DMS79 treated with DMSO at 0.1 percent for 48 hours (cell line): Measurements from ENCODE around the gene LIAS.
"Not testable (repeated sequence)": the region's sequence is repeated elsewhere in the genome, so short reads cannot be mapped to it uniquely, and the experiment has no call there.

Source experiments
- DNase-seq: peaks from one replicate; lab custom pipeline; 2025; lab: John Stamatoyannopoulos, UW

Gene LIAS

DNA sequence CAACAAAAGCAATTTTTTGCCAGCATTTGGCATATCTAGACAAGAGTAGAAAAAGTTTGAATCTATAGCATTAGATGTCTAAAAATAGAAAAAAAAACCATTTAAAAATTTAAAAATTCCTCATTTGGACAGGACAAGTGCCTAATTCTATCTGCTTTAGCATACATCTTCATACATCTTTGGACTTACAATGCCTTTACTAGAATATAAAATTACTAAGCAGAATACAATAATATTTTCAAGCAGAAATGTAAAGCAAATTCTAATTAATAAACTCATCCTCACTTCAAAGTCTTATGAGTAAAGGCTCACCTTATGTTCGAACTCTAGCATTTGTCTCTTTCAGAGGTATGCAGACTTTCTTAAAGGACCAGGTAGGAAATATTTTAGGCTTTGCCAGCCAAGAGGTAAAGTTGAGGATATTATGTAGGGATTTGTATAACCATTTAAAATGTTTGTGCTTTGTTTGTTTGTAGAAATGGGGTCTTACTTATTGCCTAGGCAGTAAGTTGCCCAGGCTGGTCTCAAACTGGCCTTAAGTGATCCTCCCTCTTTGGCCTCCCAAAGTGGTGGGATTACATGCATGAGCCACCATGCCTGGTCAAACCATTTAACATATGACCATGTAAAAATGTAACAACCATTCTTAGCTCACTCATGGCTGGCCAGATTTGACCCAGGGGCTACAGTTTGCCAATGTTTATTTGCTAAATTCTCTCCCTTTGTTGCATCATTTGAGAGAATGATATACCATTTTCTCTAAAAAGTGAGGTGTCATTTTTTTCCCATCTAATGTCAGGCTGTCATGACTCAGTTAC, 39.3 kb downstream of the LIAS start:
- no peak for DNase-seq

DNA sequence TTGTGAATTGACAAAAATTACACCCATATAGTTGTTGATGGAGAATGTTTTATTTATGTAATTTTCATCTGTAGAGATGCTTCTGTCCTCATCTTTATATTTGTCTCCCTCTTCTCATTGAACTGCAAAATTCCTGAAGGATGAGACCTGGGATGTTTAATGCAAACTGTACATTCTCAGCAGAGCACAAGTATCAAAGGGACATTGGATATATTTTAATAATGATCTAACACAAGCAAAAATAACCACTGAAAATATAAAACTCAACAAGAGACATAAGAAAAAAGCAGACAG, 39.8 kb downstream of the LIAS start:
- no peak for DNase-seq

DNA sequence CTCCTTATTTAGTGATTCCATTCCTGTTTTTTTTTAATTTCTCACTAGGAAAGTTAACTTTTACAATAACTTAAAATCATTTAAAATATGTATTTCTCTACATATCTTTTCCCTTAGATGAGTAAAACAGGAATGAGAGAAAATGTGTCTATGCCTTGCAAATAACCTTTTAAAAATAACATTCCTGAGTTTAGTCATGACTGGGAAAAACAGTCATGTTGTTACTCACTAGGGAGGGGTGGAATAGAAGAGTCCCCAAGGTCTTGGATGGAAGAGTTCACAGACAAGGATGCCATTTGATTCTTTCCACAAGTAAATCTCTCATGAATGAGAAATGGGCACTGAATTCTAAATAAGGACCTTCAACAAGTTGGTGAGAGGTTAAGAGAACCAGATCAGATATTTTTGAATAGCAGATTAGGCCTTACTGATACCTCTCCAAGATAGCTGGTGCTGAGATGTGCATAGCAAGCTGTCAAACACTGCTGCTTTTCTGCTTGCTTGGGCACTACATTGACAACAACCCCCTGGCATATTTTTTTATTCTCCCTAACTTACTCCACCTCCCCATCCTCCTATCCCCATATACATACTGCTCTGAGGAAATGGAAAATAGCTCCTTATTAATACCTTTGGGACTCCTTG, 43.3 kb downstream of the LIAS start:
- no peak for DNase-seq

DNA sequence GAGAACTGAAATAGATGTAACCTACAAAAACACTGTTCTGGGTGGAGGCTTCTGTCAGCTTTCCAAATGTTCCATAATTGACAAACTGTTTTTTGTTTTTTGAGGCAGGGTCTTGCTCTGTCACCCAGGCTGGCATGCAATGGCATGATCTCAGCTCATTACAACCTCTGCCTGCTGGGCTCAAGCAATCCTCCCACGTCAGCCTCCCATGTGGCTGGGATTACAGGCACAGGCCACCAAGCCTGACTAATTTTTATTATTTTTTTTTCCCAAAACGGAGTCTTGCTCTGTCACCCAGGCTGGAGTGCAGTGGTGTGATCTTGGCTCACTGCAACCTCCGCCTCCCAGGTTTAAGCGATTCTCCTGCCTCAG, 43.8 kb downstream of the LIAS start:
- DNase-seq: not testable (repeated sequence)

DNA sequence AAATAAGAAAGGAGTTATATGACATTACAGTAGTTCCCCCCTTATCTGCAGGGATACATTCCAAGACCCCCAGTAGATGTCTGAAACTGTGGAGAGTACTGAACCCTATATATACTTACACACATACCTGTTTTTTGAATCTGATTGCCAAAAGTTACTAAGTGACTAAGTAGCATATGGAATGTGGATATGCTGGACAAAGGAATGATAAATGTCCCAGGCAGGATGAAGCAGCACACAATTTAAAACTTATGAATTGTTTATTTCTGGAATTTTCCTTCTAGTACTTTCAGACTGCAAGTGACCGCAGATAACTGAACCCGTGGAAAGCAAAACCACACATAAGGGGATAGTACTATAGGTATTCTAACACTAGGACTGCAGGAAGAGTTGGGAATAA, 45.7 kb downstream of the LIAS start:
- no peak for DNase-seq

DNA sequence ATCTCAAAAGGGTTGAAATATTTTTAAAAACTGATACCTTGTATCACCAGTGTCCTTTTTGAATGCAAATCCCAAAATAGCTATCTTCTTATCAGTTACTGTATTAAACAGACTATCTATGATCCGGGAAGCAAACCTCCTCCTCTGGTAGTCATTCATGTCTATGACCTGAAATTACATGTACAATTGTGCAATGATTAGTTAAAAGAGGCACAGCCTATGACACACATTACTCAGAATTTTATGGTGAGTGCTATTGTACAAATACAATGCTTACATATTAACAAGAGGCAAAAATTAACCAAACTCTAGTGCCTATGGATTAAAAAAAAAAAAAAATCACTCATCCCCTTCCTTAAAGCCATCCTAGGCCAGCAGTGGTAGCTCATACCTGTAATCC, 46.7 kb downstream of the LIAS start:
- DNase-seq: no peak

DNA sequence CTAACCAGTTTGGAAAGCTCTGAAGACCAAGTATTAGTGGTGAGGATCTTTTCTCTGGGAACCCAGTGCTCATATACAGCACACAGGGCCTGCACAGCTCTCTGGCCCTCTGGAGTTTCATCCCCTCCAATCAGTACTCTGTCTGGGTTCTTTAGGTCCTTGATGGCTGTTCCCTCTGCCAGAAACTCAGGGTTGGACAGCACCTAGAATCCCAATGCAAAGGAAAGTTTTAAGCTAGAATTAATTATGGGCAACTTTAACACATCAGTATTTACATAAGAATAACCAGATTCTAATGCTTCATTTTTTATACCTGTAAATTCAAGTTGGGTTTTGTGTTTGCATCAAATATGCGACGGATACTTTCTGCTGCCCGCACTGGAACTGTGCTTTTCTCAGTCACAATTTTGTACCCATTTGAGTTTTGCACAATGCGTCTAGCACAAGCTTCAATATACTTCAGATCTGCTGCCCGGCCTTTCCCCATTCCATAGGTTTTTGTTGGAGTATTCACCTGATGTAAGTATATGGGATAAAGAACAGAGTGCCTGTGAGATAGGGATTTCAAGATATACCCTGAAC, 51.6 kb downstream of the LIAS start:
- no peak for DNase-seq

DNA sequence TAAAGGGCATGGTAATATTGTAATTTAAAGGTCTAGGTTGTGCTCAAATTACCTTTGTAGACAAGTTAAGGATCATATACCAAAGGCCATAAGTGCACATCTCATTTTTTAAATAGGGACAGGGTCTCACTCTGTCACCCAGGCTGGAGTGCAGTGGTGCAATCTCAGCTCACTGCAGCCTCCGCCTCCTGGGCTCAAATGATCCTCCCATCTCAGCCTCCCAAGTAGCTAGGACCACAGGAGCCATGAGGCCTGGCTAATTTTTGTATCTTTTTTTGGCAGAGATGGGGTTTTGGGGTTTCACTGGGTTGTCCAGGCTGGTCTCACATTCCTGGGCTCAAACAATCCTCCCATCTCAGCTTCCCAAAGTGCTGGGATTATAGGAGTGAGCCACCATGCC, 55.4 kb downstream of the LIAS start:
- not testable (repeated sequence) for DNase-seq

DNA sequence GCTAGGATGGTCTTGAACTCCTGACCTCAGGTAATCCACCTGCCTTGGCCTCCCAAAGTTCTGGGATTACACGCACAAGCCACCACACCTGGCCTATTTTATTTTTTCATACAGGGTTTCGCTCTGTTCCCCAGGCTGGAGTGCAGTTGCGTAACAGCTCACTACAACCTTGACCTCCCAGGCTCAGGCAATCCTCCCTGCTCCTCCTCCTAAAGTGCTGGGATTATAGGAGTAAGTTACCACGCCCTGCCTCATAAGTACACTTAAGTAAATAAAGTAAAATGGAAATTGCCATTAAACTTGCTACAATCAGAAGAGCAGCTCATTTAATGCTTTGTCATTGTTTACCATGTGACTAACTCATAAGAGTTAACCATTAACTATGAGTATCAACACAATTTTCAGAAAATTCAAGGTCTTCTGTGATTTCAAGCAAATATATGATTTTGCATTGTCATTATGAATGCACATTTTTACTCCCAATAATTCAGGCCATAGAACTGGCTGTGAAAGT, 56.1 kb downstream of the LIAS start:
- DNase-seq: no peak

DNA sequence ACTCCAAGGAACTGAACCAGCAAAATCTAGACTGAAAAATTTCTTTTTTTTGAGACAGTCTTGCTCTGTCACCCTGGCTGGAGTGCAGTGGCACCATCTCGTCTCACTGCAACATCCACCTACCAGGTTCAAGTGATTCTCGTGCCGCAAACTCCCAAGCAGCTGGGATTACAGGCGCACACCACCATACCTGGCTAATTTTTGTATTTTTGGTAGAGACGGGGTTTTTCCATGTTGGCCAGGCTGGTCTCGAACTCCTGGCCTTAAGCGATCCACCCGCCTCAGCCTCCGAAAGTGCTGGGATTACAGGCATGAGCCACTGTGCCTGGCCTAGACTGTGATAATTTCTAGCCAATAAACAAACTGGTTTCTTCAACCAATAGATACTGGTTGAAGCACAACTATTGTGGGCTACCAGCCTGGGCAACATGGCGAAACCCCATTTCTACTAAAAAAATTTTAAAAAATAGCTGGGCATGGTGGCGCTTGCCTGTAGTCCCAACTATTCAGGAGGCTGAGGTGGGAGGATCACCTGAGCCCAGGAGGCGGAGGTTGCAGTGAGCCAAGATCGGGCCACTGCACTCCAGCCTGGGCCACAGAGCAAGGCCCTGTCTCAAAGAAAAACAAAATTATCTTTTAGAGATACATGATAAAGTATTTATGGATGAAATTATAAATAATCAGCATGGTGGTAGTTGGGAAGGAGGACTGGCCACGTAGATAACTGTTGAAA, 57.0 kb downstream of the LIAS start:
- DNase-seq: not testable (repeated sequence)

DNA sequence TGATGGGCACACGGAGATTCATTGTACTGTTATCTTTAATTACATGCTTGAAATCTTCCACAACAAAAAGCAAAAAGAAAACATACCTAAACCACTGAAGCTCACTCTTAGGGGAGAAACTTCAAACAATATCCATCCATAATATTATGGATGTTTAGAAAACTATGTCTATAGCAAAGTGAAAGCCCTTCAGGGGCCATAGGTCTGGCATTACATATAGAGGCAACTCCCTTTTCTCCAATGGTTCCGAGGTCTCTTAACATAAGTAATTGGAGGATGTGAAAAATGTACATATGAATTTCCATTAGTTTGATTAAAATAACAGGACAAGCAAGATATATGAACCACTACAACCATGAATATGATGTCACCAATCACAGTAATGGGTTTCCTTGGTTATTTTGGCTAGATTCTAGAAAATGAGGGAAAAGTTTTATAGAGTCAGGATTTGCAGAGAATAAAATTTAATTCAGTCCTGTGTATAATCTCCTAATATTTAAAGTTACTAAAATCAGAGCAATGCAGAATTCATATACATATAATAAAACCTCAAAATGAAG, 57.6 kb downstream of the LIAS start:
- no peak for DNase-seq

DNA sequence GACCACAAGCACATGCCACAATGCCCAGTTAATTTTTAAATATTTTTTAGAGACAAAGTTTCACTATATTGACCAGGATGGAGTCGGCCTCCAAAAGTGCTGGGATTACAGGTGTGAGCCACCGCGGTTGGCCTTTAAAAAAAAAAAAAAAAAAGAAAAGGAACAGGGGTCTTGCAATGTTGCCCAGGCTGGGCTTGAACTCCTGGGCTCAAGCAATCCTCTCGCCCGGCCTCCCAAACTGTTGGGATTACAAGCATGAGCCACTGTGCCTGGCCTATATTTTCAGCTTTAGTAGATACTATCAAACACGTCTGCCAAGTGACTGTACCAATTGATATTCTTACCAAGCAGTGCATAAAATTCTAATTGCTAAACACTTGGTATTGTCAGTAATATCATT, 59.6 kb downstream of the LIAS start:
- no peak for DNase-seq

DNA sequence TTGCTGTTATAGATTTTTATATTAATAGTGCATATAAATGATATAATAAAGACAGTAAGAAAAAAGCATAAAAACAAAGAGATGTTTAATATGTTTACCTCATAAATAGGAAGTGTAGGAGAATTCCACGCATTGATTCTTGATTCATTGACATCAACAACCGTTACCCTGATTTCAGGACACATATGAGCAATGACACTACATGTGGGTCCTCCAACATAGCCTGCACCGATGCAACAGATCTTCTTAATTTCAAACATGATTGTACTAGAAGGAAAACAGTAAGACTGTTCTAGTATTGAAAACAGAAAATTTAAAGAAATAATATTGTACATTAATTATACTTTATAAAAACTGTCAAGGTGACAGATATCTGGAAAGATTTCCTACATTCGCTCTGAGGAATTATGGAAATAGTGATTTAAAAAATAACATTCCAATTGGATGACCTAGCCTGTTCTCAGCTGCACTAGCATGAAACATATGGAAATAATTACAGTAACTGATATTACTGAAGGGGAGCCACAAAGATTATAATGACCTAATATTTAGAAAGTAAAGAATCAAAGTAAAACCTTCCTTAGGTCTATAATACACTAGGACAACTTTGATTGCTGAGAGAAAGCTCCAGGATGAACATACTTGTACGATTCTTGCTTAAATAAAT, 62.5 kb downstream of the LIAS start:
- DNase-seq: no peak

DNA sequence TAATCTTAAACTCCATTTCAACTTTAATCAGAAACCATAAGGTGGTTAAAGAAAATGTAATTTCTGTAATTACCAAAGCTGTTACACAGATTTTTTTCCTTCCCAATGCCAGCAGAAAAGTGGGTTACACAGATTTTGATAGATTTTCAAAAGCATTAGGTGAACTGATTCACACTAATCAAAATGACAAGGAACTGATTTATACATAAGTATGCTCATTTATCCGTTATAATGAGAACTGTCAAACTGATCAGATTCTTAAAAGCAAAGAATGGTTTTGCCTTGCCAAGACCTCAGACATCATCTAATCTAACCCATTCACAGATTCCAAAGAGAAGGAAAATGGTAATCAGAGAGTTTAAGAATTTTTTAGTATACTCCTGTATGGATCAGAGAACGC, 63.2 kb downstream of the LIAS start:
- no peak for DNase-seq

DNA sequence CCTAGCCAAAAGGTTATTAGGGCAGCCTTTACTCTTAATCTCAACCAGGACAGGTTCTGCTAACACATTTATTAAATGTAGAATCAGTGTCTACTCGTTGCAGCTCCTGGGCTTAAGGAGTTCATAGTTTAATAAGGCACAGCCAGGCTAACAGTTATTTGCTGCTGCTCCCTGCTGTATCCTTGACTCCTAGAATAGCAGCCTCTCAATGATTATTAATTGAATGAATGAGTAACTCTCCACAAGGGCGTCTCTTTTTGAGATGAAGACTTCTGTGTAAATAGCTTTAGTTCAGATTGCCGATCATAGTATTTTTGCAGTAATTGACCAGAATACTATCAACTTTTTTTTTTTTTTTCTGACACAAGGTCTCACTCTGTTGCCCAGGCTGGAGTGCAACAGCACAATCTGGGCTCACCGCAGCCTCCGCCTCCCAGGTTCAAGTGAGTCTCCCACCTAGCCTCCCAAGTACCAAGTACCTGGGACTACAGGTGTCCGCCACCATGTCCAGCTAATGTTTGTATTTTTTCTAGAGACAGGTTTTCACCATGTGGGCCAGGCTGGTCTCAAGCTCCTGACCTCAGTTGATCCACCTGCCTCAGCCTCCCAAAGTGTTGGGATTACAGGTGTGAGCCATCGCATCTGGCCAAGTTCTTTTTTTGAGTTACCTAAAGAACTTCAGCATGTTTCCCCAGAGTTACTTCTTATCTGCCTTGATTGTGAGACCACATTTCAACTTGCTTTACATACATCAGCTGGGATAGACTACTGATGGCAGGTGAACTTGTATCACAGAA, 65.5 kb downstream of the LIAS start:
- no peak for DNase-seq

DNA sequence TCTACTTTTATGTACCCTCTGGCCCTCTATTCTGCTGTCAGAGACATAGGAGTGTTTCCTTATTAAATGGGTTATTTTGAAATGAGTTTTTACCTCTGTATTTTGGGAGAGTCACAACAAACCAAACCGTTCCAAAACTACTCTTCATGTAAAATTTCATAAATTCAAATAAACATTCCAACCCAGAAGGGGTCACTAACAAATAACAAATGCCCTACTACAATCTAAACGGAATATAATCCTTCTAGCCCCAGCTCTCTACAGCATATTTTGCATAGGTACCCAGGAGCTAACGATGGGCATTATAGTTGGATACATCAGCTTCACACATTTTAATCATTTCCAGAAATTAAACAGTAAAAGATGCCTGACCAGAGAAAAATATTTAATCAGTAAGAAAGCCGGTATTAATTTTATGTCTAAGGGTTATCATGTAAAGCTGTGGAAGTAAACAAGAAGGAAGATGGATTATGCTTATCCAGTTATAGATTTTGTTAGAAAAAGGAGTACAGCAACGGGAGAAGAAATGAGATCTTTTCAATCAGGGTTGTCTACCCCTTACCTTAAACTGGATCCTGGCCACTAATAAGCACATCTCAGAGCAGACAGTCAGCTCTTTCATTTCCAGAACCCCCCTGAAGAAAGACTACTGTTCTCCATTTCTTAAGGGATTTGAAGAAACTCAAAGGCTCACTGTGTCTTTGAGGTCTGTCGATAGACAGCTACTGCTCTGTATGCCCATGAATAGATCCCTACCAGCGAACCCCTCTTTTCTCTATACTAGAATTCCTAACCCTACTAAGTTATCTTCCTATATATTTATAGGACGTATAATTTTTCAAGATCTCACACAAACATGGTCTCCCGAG, 67.2 kb downstream of the LIAS start:
- peak; percentile 16 for DNase-seq

DNA sequence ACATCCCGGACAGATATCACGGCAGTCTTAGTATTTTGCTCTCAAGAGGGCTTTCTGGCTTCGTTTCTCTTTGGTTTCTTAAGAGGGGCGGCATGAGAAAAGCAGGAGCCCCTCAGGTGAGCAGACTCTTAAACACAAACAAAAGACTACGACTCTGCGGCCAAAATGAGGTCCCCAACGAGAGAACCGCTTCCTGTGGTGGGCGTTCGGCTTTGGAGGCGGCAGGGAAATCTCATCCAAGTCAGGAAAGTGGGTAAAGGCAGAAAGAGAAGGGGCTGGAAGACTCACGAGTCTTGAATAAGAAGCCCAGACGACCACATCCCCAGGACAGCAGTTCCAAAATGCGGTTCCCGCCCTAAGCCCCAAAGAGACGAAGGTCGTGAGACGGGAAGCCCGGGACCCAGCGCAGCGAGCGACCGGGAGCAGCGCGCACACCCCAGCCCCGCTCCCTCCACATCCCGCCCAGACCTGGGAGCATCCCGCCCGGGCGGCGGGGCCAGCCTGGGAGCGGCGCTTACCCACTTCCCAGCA, 68.0 kb downstream of the LIAS start:
- peak; percentile 16 for DNase-seq

DNA sequence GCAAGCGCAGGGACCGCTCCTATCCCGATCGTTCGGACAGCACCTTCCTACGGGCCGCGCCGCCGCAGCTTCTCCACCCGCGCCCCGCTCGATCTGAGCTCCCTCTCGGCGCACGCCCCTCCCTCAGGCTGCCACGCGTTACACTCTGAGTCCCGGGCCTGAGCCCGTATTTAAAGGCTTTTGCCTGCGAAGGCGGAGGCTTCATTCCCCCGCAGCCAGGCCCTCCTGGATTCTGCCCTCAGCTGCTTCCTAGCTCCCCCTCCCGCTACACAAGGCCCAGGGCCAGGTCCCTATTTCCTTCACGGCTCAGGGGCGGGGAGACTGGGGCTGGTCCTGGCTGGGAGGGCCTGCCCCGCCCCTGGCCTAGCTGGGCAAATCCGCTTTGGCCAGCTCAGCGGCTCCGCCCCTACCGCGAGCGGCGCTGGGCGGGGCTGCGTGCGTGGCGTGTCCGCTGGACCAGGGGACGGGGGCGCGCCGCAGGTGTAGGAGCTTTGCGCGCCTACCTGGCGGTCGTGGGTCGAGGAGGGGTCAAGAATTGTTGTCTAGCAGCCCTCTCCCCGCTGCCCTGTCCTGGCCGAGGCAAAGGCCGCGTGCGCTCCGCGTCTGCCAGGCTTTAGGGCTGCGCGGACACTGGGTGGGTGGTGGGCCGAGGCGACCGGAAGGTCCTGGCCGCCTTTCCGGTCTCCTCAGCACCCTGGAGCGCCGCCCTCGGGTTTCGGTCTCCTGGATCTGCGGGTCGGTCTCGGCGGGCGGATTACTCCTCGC, 68.6 kb downstream of the LIAS start, which contains the start of gene UGDH:
UGDH (minus strand) TSS at position 144 of the 765 bp plus-strand sequence. CDS start 5,927 bp downstream, outside the sequence.
- DNase-seq: peak; percentile 80

DNA sequence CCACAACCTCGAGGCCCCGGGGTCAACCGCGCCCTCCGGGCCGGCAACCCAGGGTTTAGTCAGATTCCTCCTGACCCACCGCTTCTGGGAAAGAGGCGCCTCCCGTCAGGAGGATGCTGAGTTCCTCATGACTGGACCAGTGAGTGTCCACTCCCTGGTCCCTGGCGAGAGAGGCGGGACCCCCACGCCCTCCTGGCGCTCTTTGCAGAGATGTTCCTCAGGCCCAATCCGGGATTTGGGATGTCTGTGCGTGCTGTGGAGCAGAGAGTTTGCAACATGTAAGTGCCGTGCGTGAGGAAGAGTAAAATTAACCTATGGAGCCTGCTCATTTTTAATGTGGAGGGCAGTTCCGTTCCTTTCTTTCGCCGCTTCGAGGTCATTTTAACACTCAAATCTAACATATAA, 69.2 kb downstream of the LIAS start:
- DNase-seq: peak; percentile 5
